OCI-LY7 (cell line): ENCODE results near the gene KCNQ1.

Source experiments
- EZH2phosphoT487 ChIP-seq: fragments of 200-600 bp; sonication (generic); IDR thresholded peaks from 2 replicates; pipeline ENCODE4 v1.6.1; 2018; ENCODE audit warnings: low read depth, borderline replicate concordance, mild to moderate bottlenecking, mixed run types, antibody characterized with exemption, low read length, moderate library complexity, mixed read lengths
- TF ChIP-seq, protein P1 (sequence below): fragments of 200-600 bp; sonication (generic); conservative IDR thresholded peaks from 2 replicates; pipeline ENCODE4 v1.5.1; 2014; ENCODE audit warnings: mild to moderate bottlenecking, antibody characterized with exemption, low read length, moderate library complexity, mixed read lengths

GRCh38 chr11:2443406-2443805 is 1.4 kb upstream of the KCNQ1 start:
- TF ChIP-seq, protein P1, sequence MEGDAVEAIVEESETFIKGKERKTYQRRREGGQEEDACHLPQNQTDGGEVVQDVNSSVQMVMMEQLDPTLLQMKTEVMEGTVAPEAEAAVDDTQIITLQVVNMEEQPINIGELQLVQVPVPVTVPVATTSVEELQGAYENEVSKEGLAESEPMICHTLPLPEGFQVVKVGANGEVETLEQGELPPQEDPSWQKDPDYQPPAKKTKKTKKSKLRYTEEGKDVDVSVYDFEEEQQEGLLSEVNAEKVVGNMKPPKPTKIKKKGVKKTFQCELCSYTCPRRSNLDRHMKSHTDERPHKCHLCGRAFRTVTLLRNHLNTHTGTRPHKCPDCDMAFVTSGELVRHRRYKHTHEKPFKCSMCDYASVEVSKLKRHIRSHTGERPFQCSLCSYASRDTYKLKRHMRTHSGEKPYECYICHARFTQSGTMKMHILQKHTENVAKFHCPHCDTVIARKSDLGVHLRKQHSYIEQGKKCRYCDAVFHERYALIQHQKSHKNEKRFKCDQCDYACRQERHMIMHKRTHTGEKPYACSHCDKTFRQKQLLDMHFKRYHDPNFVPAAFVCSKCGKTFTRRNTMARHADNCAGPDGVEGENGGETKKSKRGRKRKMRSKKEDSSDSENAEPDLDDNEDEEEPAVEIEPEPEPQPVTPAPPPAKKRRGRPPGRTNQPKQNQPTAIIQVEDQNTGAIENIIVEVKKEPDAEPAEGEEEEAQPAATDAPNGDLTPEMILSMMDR = no peak
- no peak for TF ChIP-seq EZH2phosphoT487
